Renal cortical epithelial cell (primary cell): ENCODE data around the gene UBLCP1. TPM values are rescaled to one million over a fixed set of nuclear protein-coding genes. Genes with fewer than 3 reads are reported as not detected.
"Not testable (repeated sequence)": the region's sequence is repeated elsewhere in the genome, so short reads cannot be mapped to it uniquely, and the experiment has no call there.

Experiments
- DNase-seq: peaks from one replicate; pipeline ENCODE4 v3.0.0-alpha.2; 2011; ENCODE audit warnings: low read depth
- total RNA-seq: library from RNA; depleted of rRNA; stranded (reverse); fragments of >200 nt; gene quantifications from 2 replicates; pipeline ENCODE4 v1.2.3, GENCODE V29; 2014

UBLCP1 gene, protein sequence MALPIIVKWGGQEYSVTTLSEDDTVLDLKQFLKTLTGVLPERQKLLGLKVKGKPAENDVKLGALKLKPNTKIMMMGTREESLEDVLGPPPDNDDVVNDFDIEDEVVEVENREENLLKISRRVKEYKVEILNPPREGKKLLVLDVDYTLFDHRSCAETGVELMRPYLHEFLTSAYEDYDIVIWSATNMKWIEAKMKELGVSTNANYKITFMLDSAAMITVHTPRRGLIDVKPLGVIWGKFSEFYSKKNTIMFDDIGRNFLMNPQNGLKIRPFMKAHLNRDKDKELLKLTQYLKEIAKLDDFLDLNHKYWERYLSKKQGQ
- 22.2 and 25.3 TPM in 2 replicates for total RNA-seq

- DNase-seq = peak; percentile 70
Measured at GRCh38 chr5:159262859-159263568, at the start of gene UBLCP1. UBLCP1 (plus strand) TSS chr5:159263290; CDS start chr5:159268916, 5,626 bp downstream.

DNA sequence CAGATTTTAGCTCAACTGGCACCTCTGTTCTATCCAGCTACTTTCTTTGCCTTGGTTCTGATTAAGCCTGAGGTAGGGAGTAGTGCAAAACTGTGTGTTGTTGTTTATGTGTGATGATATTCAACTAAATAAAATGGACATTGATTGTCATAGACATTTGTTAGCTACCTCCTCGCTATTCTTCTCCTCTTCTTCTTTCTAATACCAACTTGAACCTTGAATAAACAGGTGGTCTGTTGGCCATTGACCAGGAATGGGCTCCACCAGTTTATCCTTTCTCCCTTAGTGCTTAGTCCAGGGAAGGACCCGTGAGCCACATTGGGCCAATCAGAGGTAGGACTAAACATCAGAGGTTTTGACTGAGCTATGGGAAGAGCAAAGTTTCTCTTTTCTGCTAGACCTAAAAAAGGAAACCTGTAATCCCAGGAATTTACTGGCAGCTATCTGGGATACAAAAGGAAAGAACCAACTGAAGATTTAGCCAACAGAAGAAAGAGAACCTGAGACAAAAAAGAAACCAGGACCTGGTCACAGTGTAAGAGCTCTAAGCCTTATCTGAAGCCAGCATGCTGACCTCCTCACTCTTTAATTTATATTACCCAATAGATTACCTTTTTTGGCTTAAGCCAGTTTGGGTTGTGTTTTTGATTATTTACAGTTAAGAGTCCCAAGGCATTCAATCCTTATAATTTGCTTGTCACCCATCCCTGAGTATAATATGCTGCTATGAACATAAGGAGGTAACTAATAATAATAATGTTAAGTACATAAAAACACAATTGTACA lies 48.4 kb upstream of the UBLCP1 start:
- no peak for DNase-seq

GRCh38 chr5:159215886-159216285 lies 47.2 kb upstream of the UBLCP1 start:
- no peak for DNase-seq

DNA sequence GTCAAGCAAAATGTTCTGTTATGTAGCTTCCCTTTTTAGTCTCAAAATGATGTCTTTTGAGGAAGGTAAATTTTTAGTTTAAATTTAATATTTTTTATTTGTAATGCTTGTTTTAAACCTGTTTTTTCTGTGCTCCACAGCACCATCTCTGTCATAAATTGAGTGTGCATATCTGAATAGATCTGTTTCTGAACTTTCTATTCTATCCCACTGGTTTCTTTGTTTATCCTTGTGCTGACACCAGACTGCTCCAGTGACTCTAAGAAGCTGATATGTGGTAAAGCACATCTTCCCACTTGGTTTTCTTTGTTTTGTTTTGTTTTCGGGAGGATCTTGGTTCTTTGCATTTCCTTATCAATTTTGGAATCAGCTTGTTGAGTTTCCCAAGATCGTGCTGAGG lies 46.6 kb upstream of the UBLCP1 start:
- no peak for DNase-seq

- no peak for DNase-seq
Measured at GRCh38 chr5:159217236-159217635, 45.9 kb upstream of the UBLCP1 start.

GRCh38 chr5:159218595-159219023 lies 44.5 kb upstream of the UBLCP1 start:
- DNase-seq = peak; percentile 53

GRCh38 chr5:159220206-159220605 lies 42.9 kb upstream of the UBLCP1 start:
- DNase-seq = no peak

- no peak for DNase-seq
Measured at GRCh38 chr5:159223469-159223868, 39.6 kb upstream of the UBLCP1 start.

DNA sequence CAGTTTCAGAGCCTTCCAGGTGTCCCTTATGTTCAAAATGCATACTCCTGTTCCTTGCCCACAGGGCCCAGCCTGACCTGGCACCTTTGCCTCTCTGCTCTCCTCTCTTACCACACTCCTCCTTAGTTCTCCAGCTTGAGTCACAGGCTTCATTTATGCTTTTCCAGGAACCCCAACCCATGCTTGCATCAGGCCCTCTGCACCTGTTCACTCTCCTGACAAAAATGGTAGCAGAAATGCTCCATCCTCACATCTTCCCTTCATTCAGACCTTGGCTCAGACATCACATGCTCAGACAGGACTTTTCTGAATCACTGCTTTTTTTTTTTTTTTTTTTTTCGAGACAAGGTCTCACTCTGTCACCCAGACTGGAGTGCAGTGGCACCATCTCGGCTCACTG lies 38.6 kb upstream of the UBLCP1 start:
- no peak for DNase-seq

GRCh38 chr5:159226451-159226850 lies 36.6 kb upstream of the UBLCP1 start:
- no peak for DNase-seq

DNA sequence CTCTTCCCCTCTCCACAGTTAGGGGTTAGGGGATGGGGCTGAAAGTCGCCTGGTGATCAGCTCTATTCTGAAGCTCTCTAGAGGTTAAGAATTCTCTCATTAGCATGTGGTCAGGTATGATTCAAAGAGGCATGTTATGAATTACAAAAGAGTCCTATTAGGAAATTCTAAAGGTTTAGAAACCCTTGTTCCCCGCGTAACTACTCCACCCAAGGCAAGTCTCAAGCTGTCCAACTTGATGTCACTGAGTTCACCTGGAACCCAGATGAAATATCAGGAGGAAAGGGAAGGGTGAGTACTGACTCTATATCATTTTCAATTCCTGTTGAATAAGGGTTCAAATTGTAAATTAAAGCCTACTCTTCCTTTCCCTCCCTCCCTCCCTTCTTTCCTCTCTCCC lies 35.6 kb upstream of the UBLCP1 start:
- DNase-seq = no peak

DNA sequence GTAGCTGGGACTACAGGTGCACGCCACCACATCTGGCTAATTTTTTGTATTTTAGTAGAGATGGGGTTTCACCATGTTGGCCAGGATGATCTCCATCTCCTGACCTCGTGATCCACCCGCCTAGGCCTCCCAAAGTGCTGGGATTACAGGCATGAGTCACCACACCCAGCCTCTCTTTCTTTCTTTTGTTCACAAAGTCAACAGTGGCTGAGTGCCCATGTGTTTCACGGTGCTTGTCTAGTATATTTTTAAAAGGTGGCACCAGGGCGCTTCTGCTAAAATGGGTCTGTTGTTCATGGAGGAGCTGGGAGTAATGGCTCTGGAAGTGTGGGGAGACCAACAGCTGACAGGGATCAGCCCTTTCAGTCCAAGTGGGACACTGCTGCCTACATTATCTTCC lies 35.0 kb upstream of the UBLCP1 start:
- DNase-seq = not testable (repeated sequence)

GRCh38 chr5:159230657-159231056 lies 32.4 kb upstream of the UBLCP1 start:
- peak; percentile 85 for DNase-seq

DNA sequence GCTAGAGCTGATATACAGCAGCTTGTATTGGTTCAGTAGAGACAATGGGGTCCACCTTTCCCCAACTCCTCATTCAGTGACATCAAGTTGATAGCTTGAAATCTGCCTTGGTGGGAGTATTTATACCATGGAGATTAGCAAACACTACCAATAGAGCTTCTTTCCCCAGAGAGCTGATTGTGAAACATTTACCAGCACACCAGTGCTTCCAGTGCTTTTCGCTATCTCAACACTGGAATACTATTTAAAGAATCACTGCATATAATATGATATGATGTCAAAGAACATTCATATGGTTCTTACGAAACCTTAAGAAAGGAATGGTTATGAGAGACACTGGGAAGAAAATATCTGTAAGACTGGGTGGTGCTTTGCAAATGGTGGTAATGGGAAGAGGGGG lies 31.9 kb upstream of the UBLCP1 start:
- DNase-seq = no peak

GRCh38 chr5:159235871-159236520 lies 27.1 kb upstream of the UBLCP1 start:
- DNase-seq = not testable (repeated sequence)

- DNase-seq = peak; percentile 42
Measured at GRCh38 chr5:159240301-159240870, 22.7 kb upstream of the UBLCP1 start.

GRCh38 chr5:159241946-159242552 lies 21.0 kb upstream of the UBLCP1 start:
- DNase-seq = peak; percentile 18

DNA sequence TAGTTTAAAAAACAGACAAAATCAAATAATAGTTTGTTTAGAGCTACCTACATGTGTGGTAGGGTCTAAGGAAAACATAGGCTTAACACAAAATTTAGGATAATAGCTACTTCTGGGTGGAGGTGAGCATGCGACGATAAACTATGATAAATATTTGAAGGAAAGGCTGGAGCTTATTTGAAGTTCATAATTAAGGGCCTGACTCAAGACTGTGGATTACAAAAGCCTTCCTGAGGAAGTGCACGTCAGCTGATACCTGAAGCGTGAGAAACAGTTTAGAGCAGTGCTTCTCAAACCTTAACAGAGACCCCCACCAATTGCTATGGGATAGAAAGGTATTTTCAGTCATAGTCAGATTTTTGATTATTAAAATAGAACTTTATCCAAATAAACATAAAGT lies 20.4 kb upstream of the UBLCP1 start:
- DNase-seq = no peak

GRCh38 chr5:159243385-159243784 lies 19.7 kb upstream of the UBLCP1 start:
- DNase-seq = no peak

- no peak for DNase-seq
Measured at GRCh38 chr5:159244163-159244562, 18.9 kb upstream of the UBLCP1 start.

DNA sequence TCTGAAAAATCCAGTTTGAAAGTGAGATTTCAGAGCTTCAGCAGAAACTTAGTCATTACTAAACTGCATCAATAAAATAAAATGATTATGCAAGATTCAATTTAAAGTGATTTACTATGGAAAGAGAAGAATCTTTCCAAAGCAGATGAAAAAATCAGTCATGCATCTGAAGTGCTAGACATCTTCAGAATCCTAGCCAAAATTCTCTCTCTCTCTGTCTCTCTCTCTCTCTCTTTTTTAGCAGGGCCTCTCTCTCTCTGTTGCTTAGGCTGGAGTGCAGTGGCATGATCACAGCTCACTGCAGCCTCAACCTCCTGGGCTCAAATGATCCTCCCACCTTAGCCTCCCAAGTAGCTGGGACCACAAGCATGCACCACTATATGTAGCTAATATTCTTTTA lies 18.2 kb upstream of the UBLCP1 start:
- no peak for DNase-seq
